HepG2 (cell line): ENCODE results near the gene LY6G5B. TPM values are rescaled to one million over a fixed set of nuclear protein-coding genes. Genes with fewer than 3 reads are reported as not detected.

Source experiments
- ATF4 ChIP-seq, 2 experiments: fragments of 450-650 bp in 1 of 2; sonication (generic) in 1 of 2; formaldehyde crosslinking; IDR thresholded peaks; 2 replicates each; pipeline versions ENCODE4 v1.5.0 to v1.8.0; 2020 to 2022; ENCODE audit warnings: mild to moderate bottlenecking in 1 of 2, missing genetic modification reagents in 1 of 2
- CBX1 ChIP-seq: IDR thresholded peaks from one replicate; pipeline ENCODE4 v1.6.1; 2016; ENCODE audit warnings: antibody characterized with exemption, low read depth
- CCDC6 ChIP-seq: sonication (generic); formaldehyde crosslinking; IDR thresholded peaks from 2 replicates; pipeline ENCODE4 v1.8.1; 2022; ENCODE audit warnings: mild to moderate bottlenecking, missing genetic modification reagents, moderate library complexity
- FOXK2 ChIP-seq: fragments of 450-650 bp; IDR thresholded peaks from 2 replicates; pipeline ENCODE4 v1.6.1; 2016
- FOXO1 ChIP-seq: sonication (generic); formaldehyde crosslinking; IDR thresholded peaks from 2 replicates; pipeline ENCODE4 v1.4.0; 2020; ENCODE audit warnings: missing genetic modification reagents
- GABPB1 ChIP-seq: IDR thresholded peaks from 2 replicates; pipeline ENCODE4 v1.6.1; 2016; ENCODE audit warnings: mild to moderate bottlenecking, missing genetic modification reagents, moderate library complexity, missing compliant biosample characterization
- KLF6 ChIP-seq: IDR thresholded peaks from 2 replicates; pipeline ENCODE4 v1.8.0; 2016; ENCODE audit warnings: missing biosample characterization, missing genetic modification reagents
- PHF20 ChIP-seq: sonication (generic); formaldehyde crosslinking; IDR thresholded peaks from 2 replicates; pipeline ENCODE4 v1.5.0; 2020; ENCODE audit warnings: mild to moderate bottlenecking, missing genetic modification reagents
- TEAD2 ChIP-seq: sonication (generic); formaldehyde crosslinking; IDR thresholded peaks from 2 replicates; pipeline ENCODE4 v1.9.0; 2021; ENCODE audit warnings: missing genetic modification reagents
- TGIF2 ChIP-seq: IDR thresholded peaks from 2 replicates; pipeline ENCODE4 v1.6.1; 2016; ENCODE audit warnings: control low read depth, missing compliant biosample characterization
- THAP11 ChIP-seq: IDR thresholded peaks from 2 replicates; pipeline ENCODE4 v1.6.1; 2016; ENCODE audit warnings: missing biosample characterization, missing genetic modification reagents
- THAP8 ChIP-seq: sonication (generic); formaldehyde crosslinking; IDR thresholded peaks from 2 replicates; pipeline ENCODE4 v1.5.1; 2020; ENCODE audit warnings: missing genetic modification reagents, mild to moderate bottlenecking, borderline replicate concordance
- XRCC5 ChIP-seq: fragments of 200-400 bp; formaldehyde crosslinking; optimal IDR thresholded peaks from 2 replicates; pipeline ENCODE3; 2017; ENCODE audit warnings: mild to moderate bottlenecking, low read length
- ZFP36L1 ChIP-seq: sonication (generic); formaldehyde crosslinking; IDR thresholded peaks from 2 replicates; pipeline ENCODE4 v1.8.0; 2022; ENCODE audit warnings: mild to moderate bottlenecking, missing genetic modification reagents, moderate library complexity
- ZNF329 ChIP-seq: sonication (generic); formaldehyde crosslinking; IDR thresholded peaks from 2 replicates; pipeline ENCODE4 v1.9.0; 2021; ENCODE audit warnings: low read depth, mild to moderate bottlenecking, missing genetic modification reagents
- ZNF33A ChIP-seq: sonication (generic); formaldehyde crosslinking; IDR thresholded peaks from 2 replicates; pipeline ENCODE4 v1.5.1; 2020; ENCODE audit warnings: missing genetic modification reagents, mild to moderate bottlenecking, moderate library complexity, borderline replicate concordance
- ZNF343 ChIP-seq: sonication (generic); formaldehyde crosslinking; IDR thresholded peaks from 2 replicates; pipeline ENCODE4 v1.4.0; 2020; ENCODE audit warnings: mild to moderate bottlenecking, missing genetic modification reagents
- ZNF383 ChIP-seq: sonication (generic); formaldehyde crosslinking; IDR thresholded peaks from 2 replicates; pipeline ENCODE4 v1.4.0; 2020; ENCODE audit warnings: missing genetic modification reagents, mild to moderate bottlenecking, borderline replicate concordance
- ZNF552 ChIP-seq: sonication (generic); formaldehyde crosslinking; IDR thresholded peaks from 2 replicates; pipeline ENCODE4 v1.9.0; 2022; ENCODE audit warnings: missing genetic modification reagents, mild to moderate bottlenecking, borderline replicate concordance
- ZNF616 ChIP-seq: sonication (generic); formaldehyde crosslinking; IDR thresholded peaks from 2 replicates; pipeline ENCODE4 v1.5.0; 2020; ENCODE audit warnings: low read depth, mild to moderate bottlenecking, missing genetic modification reagents
- ZNF800 ChIP-seq: sonication (generic); formaldehyde crosslinking; IDR thresholded peaks from 2 replicates; pipeline ENCODE4 v1.4.0; 2020; ENCODE audit warnings: missing genetic modification reagents
- polyA plus RNA-seq, 8 experiments: library from polyadenylated mRNA; depleted of rRNA in 3 of 8; stranded (reverse) in 7 of 8; unstranded in 1 of 8; fragments of >200 nt; fragmentation: Illumina TruSeq in 4 of 8; extraction: Trizol in 4 of 8; gene quantifications; 2 replicates each; pipeline versions ENCODE4 v1.2.1 to v1.2.3, GENCODE V29; 2011 to 2016; ENCODE audit warnings: low read depth in 4 of 8, missing spikeins in 1 of 8, mixed read lengths in 1 of 8; ENCODE audit not compliant: insufficient read depth in 1 of 8
- total RNA-seq, 5 experiments: library from RNA; depleted of rRNA; stranded (reverse); fragments of >200 nt; fragmentation: Illumina TruSeq; extraction: Trizol; gene quantifications; 2 replicates each; pipeline ENCODE4 v1.2.3, GENCODE V29; 2016; ENCODE audit warnings: low read depth in 1 of 5
- TF ChIP-seq, protein P1 (sequence below): sonication (generic); IDR thresholded peaks from 2 replicates; pipeline ENCODE4 v1.6.1; 2016; ENCODE audit warnings: low read depth, borderline replicate concordance
- TF ChIP-seq, protein P2 (sequence below): sonication (generic); formaldehyde crosslinking; IDR thresholded peaks from 2 replicates; pipeline ENCODE4 v1.8.1; 2023; ENCODE audit warnings: mild to moderate bottlenecking, missing genetic modification reagents, borderline replicate concordance

Gene LY6G5B
- total and polyA plus RNA-seq, 2 of the 13 experiments (the other 11 are each of a cell fraction or from before 2014, with no cell fraction given): 7.8 to 15.7 TPM

GRCh38 chr6:31655349-31656237, 14.2 kb upstream of the LY6G5B start, which contains the start of gene APOM (continued):
- 0 out of 2 replicates have a peak, but pooled peaks have one; percentile 74 for TF ChIP-seq THAP8
- TF ChIP-seq FOXO1 (CRISPR knock-in tag): peak; percentile 98
- TF ChIP-seq, protein P1, sequence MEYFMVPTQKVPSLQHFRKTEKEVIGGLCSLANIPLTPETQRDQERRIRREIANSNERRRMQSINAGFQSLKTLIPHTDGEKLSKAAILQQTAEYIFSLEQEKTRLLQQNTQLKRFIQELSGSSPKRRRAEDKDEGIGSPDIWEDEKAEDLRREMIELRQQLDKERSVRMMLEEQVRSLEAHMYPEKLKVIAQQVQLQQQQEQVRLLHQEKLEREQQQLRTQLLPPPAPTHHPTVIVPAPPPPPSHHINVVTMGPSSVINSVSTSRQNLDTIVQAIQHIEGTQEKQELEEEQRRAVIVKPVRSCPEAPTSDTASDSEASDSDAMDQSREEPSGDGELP: peak; percentile 90; the same call in 1 of the 2 replicates
- peak; percentile 80 for TF ChIP-seq XRCC5
- TF ChIP-seq TGIF2: no peak; the same call in 1 of the 2 replicates
- TF ChIP-seq PHF20: no peak; the same call in 1 of the 2 replicates
- TF ChIP-seq CBX1: peak; percentile 76
- TF ChIP-seq KLF6 (CRISPR knock-in tag): peak; percentile 43; the same call in 1 of the 2 replicates
- peak; percentile 89 for TF ChIP-seq THAP11 (CRISPR knock-in tag)
- no peak; the same call in 1 of the 2 replicates for TF ChIP-seq ZNF383
- TF ChIP-seq CCDC6 (CRISPR knock-in tag): peak; percentile 87
- peak; percentile 92 for TF ChIP-seq ZFP36L1 (CRISPR knock-in tag)
- TF ChIP-seq ZNF616: peak; percentile 88; the same call in 1 of the 2 replicates
- TF ChIP-seq TEAD2: no peak
- TF ChIP-seq FOXK2: peak; percentile 97
- peak; percentile 68; the same call in 1 of the 2 replicates for TF ChIP-seq ZNF552 (CRISPR knock-in tag)
- TF ChIP-seq ZNF800 (CRISPR knock-in tag): peak; percentile 77; the same call in 1 of the 2 replicates
- TF ChIP-seq, protein P2, sequence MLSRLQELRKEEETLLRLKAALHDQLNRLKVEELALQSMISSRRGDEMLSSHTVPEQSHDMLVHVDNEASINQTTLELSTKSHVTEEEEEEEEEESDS (CRISPR knock-in tag): peak; percentile 92
- TF ChIP-seq ZNF33A (CRISPR knock-in tag): no peak
- peak; percentile 99 for TF ChIP-seq ZNF343 (CRISPR knock-in tag)
- TF ChIP-seq ATF4 (CRISPR knock-in tag; IDR thresholded peaks at IDR 0.05): peak in 1 of 2 experiments; percentile 88; a peak in 2 of 4 replicates
- TF ChIP-seq ZNF329 (CRISPR knock-in tag): 0 out of 2 replicates have a peak, but pooled peaks have one; percentile 73
- TF ChIP-seq GABPB1 (CRISPR knock-in tag): peak; percentile 75
